ENCODE results near the gene SUN5. TPM values are rescaled to one million over a fixed set of nuclear protein-coding genes. Genes with fewer than 3 reads are reported as not detected.

The SUN5 gene
- total and polyA plus RNA-seq, 2 experiments from 2014 or later, result not detected

DNA sequence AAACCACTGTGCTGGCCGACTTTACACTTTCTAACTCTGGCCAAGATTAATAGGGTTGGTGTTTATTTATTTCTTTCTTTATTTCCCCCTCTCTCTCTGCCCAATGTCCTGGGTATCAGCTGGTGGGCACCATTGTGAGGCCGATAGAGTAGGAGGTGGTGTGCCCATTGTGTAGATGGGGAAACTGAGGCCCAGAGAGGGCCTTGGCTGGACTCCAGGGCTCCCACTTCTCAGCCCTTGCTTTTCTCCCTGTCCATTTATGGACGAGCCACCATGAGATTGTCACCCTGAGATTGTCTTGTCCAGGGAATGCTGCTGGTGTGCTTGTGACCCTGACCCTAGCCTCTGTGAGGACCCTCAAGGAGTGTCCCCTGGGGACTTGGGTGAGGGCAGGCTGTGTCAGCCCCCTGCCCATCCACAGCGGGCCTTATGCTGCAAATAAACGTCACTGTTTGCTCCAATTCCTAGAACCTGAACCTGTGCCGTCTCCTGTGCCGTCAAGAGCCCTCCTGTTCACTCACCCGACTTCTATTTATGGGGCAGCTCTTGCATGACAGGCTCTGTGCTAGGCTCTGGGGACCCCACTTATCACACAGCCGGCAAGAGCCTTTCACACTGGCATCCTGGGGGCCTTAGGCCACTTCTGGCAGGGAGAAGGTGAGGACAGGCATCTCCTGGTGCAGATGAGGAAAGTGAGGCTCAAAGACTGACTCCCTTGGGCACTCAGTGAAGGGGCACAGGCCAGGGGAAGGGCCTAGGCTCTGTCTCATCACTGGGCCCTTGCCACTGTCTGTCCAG is 24.8 kb downstream of the SUN5 start:
- H3K79me2 ChIP-seq, result no peaks in the 10 kb centered on the region
- DNase-seq (ENCODE audit: low spot score), result no peak
- no peak overlapping the region for H3K4me2 ChIP-seq
- WGBS (ENCODE audit: low lambda C conversion rate, missing lambda C conversion rate), result 84% methylated on average over 9 of the region's 9 CpGs
- no peaks in the 10 kb centered on the region for H3K27me3 ChIP-seq
- no peaks in the 10 kb centered on the region for H3K9me2 ChIP-seq (replicated peaks; ENCODE audit: insufficient read depth)
- H3K36me3 ChIP-seq (replicated peaks; ENCODE audit: insufficient read depth, low read depth), result no peaks in the 10 kb centered on the region
- no peaks in the 10 kb centered on the region for H3K9me3 ChIP-seq (ENCODE audit: low read depth)
- H2AFZ ChIP-seq, result no peak overlapping the region
- H4K20me1 ChIP-seq (ENCODE audit: insufficient read depth, poor library complexity, severe bottlenecking), result no peaks in the 10 kb centered on the region
- TF ChIP-seq EZH2phosphoT487 (IDR thresholded peaks at IDR 0.05; ENCODE audit: low read depth, severe bottlenecking, unreplicated experiment), result no peak
- TF ChIP-seq EZH2 (IDR thresholded peaks at IDR 0.05; ENCODE audit: borderline replicate concordance), result no peak
- TF ChIP-seq, protein P1, sequence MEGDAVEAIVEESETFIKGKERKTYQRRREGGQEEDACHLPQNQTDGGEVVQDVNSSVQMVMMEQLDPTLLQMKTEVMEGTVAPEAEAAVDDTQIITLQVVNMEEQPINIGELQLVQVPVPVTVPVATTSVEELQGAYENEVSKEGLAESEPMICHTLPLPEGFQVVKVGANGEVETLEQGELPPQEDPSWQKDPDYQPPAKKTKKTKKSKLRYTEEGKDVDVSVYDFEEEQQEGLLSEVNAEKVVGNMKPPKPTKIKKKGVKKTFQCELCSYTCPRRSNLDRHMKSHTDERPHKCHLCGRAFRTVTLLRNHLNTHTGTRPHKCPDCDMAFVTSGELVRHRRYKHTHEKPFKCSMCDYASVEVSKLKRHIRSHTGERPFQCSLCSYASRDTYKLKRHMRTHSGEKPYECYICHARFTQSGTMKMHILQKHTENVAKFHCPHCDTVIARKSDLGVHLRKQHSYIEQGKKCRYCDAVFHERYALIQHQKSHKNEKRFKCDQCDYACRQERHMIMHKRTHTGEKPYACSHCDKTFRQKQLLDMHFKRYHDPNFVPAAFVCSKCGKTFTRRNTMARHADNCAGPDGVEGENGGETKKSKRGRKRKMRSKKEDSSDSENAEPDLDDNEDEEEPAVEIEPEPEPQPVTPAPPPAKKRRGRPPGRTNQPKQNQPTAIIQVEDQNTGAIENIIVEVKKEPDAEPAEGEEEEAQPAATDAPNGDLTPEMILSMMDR (IDR thresholded peaks at IDR 0.05; ENCODE audit: poor library complexity), result no peak
- no peak overlapping the region for H3K4me3 ChIP-seq
- H3K4me1 ChIP-seq (ENCODE audit: insufficient read depth), result peaks cover 10% of the 10 kb centered on the region
- H3K27ac ChIP-seq, result no peak overlapping the region

DNA sequence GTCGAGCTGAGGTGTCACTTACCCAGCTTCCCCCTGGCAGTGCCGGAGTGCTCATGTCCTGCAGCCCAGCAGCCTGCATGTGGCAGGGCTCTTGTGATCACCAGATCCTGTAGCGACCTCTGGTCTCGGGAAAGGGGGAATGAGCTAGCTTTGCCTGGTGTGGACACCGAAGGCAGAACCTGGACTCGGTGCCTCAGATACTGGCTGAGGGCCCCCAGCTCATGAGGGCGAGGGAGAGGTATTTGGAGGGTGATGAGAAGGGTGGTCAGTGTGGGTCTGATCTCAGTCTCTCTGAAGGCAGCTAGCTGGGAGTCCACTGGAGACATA is 26.3 kb downstream of the SUN5 start:
- H3K79me2 ChIP-seq, result no peaks in the 10 kb centered on the region
- no peak overlapping the region for H3K27ac ChIP-seq
- 79% methylated on average over 7 of the region's 7 CpGs for WGBS (ENCODE audit: low lambda C conversion rate, missing lambda C conversion rate)

DNA sequence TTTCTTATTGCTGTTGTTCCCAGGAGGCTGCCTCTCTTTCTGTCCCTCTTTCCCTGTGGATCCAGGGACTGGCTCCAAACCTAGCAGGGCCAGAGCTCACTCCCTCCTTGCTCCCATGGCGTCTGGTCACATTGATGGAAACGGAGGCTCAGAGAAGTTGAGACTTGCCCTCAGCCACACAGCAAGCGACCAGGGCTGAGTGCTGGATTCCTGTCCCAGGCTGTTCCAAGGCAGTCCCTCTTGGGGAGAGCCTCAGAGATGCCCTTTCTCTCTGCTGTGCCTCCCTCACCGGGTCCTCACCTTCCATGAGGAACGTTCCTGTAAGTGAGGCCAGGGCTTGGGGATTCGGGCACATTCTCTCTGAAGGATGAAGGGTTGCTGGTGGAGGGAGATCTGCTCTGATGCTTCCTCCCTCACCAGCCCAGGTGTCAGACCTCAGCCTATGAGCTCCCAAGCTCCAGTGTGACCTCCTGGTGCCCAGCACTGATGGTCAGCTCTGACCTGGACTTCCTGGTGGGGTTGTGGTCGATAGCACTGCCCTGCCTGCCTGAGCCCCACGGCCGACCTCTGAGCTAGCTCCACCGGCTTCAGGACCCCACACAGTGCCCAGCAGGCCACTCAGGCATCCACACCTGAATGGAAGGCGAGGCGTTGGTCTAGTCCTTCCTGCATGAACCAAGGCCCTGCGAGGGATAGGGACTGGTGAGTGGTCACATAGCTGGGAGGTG is 26.8 kb downstream of the SUN5 start:
- Histone ChIP-seq H3K9me3 (ENCODE audit: low read depth) (no peaks in the 10 kb centered on the region), H3K9me2 (replicated peaks; ENCODE audit: insufficient read depth) (no peaks in the 10 kb centered on the region), H3K79me2 (no peaks in the 10 kb centered on the region), H4K20me1 (ENCODE audit: insufficient read depth, poor library complexity, severe bottlenecking) (no peaks in the 10 kb centered on the region), H3K4me3 (no peak overlapping the region), H3K27me3 (no peaks in the 10 kb centered on the region), H3K4me1 (ENCODE audit: insufficient read depth) (peaks cover under 1% of the 10 kb centered on the region), H3K27ac (no peak overlapping the region), H2AFZ (no peak overlapping the region), H3K36me3 (replicated peaks; ENCODE audit: insufficient read depth, low read depth) (no peaks in the 10 kb centered on the region), H3K4me2 (no peak overlapping the region)
- no peak for DNase-seq (ENCODE audit: low spot score)
- TF ChIP-seq EZH2phosphoT487 (IDR thresholded peaks at IDR 0.05; ENCODE audit: low read depth, severe bottlenecking, unreplicated experiment) (no peak), EZH2 (IDR thresholded peaks at IDR 0.05; ENCODE audit: borderline replicate concordance) (no peak)
- TF ChIP-seq, protein P1 (IDR thresholded peaks at IDR 0.05; ENCODE audit: poor library complexity), result no peak
- 86% methylated on average over 13 of the region's 13 CpGs for WGBS (ENCODE audit: low lambda C conversion rate, missing lambda C conversion rate)

More for the DNA sequence above, 26.3 kb downstream of the SUN5 start:
- no peaks in the 10 kb centered on the region for H3K9me2 ChIP-seq (replicated peaks; ENCODE audit: insufficient read depth)
- TF ChIP-seq EZH2 (IDR thresholded peaks at IDR 0.05; ENCODE audit: borderline replicate concordance) (no peak), EZH2phosphoT487 (IDR thresholded peaks at IDR 0.05; ENCODE audit: low read depth, severe bottlenecking, unreplicated experiment) (no peak)
- TF ChIP-seq, protein P1 (IDR thresholded peaks at IDR 0.05; ENCODE audit: poor library complexity), result no peak
- no peak overlapping the region for H3K4me3 ChIP-seq
- no peak overlapping the region for H2AFZ ChIP-seq
- no peak for DNase-seq (ENCODE audit: low spot score)
- H3K36me3 ChIP-seq (replicated peaks; ENCODE audit: insufficient read depth, low read depth), result no peaks in the 10 kb centered on the region
- H3K4me1 ChIP-seq (ENCODE audit: insufficient read depth), result peaks cover 6% of the 10 kb centered on the region
- no peaks in the 10 kb centered on the region for H3K27me3 ChIP-seq
- no peak overlapping the region for H3K4me2 ChIP-seq
- no peaks in the 10 kb centered on the region for H3K9me3 ChIP-seq (ENCODE audit: low read depth)
- H4K20me1 ChIP-seq (ENCODE audit: insufficient read depth, poor library complexity, severe bottlenecking), result no peaks in the 10 kb centered on the region

Measured in hepatocyte (in vitro differentiated cells).